ENCODE measurements around the gene RAPH1.

- TF ChIP-seq, protein P1, sequence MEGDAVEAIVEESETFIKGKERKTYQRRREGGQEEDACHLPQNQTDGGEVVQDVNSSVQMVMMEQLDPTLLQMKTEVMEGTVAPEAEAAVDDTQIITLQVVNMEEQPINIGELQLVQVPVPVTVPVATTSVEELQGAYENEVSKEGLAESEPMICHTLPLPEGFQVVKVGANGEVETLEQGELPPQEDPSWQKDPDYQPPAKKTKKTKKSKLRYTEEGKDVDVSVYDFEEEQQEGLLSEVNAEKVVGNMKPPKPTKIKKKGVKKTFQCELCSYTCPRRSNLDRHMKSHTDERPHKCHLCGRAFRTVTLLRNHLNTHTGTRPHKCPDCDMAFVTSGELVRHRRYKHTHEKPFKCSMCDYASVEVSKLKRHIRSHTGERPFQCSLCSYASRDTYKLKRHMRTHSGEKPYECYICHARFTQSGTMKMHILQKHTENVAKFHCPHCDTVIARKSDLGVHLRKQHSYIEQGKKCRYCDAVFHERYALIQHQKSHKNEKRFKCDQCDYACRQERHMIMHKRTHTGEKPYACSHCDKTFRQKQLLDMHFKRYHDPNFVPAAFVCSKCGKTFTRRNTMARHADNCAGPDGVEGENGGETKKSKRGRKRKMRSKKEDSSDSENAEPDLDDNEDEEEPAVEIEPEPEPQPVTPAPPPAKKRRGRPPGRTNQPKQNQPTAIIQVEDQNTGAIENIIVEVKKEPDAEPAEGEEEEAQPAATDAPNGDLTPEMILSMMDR (IDR thresholded peaks at IDR 0.05), result no peak
- TF ChIP-seq POLR2AphosphoS5 (IDR thresholded peaks at IDR 0.05) (no peak), POLR2A (IDR thresholded peaks at IDR 0.05) (no peak), EP300 (IDR thresholded peaks at IDR 0.05) (no peak)
Measured at GRCh38 chr2:203450561-203450960, 84.5 kb downstream of the RAPH1 start.

Measured in gastroesophageal sphincter (tissue), 3 donors.